K562 (cell line): ENCODE measurements around the gene CALML3. TPM values are rescaled to one million over a fixed set of nuclear protein-coding genes. Genes with fewer than 3 reads are reported as not detected.

Experiments
- ATAC-seq: fragments of 200-7000 bp; cut with Tn5 transposase; 3 replicates; pipeline ENCODE4 v1.9.1; 2020; ENCODE audit warnings: moderate library complexity
- BruUV-seq: library from RNA; stranded (reverse); fragments of 400-500 nt; replicated peaks from 2 replicates; lab custom pipeline; 2021; lab: Mats Ljungman, UMichigan
- CTCF ChIA-PET: fragments of 300-600 bp; formaldehyde crosslinking; extraction: SDS; loops from one replicate; lab custom pipeline; 2021; ENCODE audit warnings: low intra/inter-chr PET ratio; lab: Yijun Ruan, JAX
- POLR2A ChIA-PET: fragments of 300-600, 350-650 bp; sonication (Branson Sonifier 250); formaldehyde crosslinking; extraction: SDS; loops from one replicate; lab custom pipeline; 2021; ENCODE audit warnings: antibody characterized with exemption, inconsistent platforms; lab: Yijun Ruan, JAX
- DNase-seq, 4 experiments: peaks; one replicate each; pipeline versions ENCODE4 v3.0.0 to v3.0.0-alpha.2; 2011 to 2018; ENCODE audit warnings: low spot score in 3 of 4, mixed read lengths in 3 of 4; ENCODE audit errors: extremely low read depth in 1 of 4
- FAIRE-seq: peaks from 2 replicates; lab custom pipeline; 2011; peaks lifted over from hg19 to GRCh38; lab: Jason Lieb, UNC
- H2AFZ ChIP-seq: 2 replicates; pipeline ENCODE4 v1.6.0; 2011; ENCODE audit warnings: low read depth, low read length, control low read depth, inconsistent platforms
- H3K27ac ChIP-seq: fragments of 200-600 bp; 3 replicates; pipeline ENCODE4 v1.8.0; 2011; ENCODE audit warnings: low read depth, mild to moderate bottlenecking, control low read depth, inconsistent platforms, low read length, moderate library complexity, mixed read lengths; ENCODE audit errors: extremely low read depth
- H3K27me3 ChIP-seq, 2 experiments: fragments of 300-600 bp in 1 of 2; 2 replicates in 1 of 2; 3 replicates in 1 of 2; pipeline versions ENCODE4 v1.6.0 to v1.8.0; 2011; ENCODE audit warnings: inconsistent platforms in 2 of 2, low read length in 2 of 2, mild to moderate bottlenecking in 1 of 2, mixed read lengths in 1 of 2, moderate library complexity in 1 of 2; ENCODE audit not compliant: control insufficient read depth in 2 of 2, insufficient read depth in 2 of 2
- H3K36me3 ChIP-seq: fragments of 300-600 bp; 3 replicates; pipeline ENCODE4 v1.8.0; 2011; ENCODE audit warnings: mild to moderate bottlenecking, low read length, inconsistent platforms; ENCODE audit not compliant: control insufficient read depth, insufficient read depth
- H3K4me1 ChIP-seq, 2 experiments: fragments of 200-600 bp in 1 of 2; replicated peaks in 1 of 2; 2 replicates in 1 of 2; 3 replicates in 1 of 2; pipeline versions ENCODE4 v1.5.1 to v1.8.0; 2011; ENCODE audit warnings: inconsistent platforms in 2 of 2, low read length in 2 of 2, mild to moderate bottlenecking in 1 of 2, mixed read lengths in 1 of 2, moderate library complexity in 1 of 2; ENCODE audit not compliant: control insufficient read depth in 2 of 2, insufficient read depth in 2 of 2
- H3K4me2 ChIP-seq: 2 replicates; pipeline ENCODE4 v1.6.1; 2011; ENCODE audit warnings: low read length, control low read depth, inconsistent platforms, mixed read lengths; ENCODE audit not compliant: insufficient read depth
- H3K4me3 ChIP-seq: fragments of 200-600 bp; sonication (generic), shearing (Covaris generic); 2 replicates; pipeline ENCODE4 v1.5.1; 2016; ENCODE audit warnings: control low read depth, inconsistent platforms
- H3K79me2 ChIP-seq: fragments of 200-600 bp; 3 replicates; pipeline ENCODE4 v1.8.0; 2011; ENCODE audit warnings: low read length, inconsistent platforms; ENCODE audit not compliant: control insufficient read depth, insufficient read depth
- H3K9ac ChIP-seq, 2 experiments: 2 replicates each; pipeline versions ENCODE4 v1.6.0 to v1.6.1; 2011; ENCODE audit warnings: low read depth in 2 of 2, low read length in 2 of 2, control low read depth in 1 of 2, inconsistent platforms in 1 of 2, mild to moderate bottlenecking in 1 of 2, mixed read lengths in 1 of 2; ENCODE audit not compliant: insufficient read depth in 1 of 2
- H3K9me1 ChIP-seq: one replicate; pipeline ENCODE4 v1.6.0; 2011; ENCODE audit warnings: inconsistent platforms, mild to moderate bottlenecking, low read length, moderate library complexity; ENCODE audit not compliant: control insufficient read depth, insufficient read depth
- H3K9me3 ChIP-seq: replicated peaks from 2 replicates; pipeline ENCODE4 v1.5.1; 2011; ENCODE audit warnings: low read depth, low read length, inconsistent platforms; ENCODE audit not compliant: control insufficient read depth, insufficient read depth
- H4K20me1 ChIP-seq: replicated peaks from 2 replicates; pipeline ENCODE4 v1.6.1; 2011; ENCODE audit warnings: low read length, inconsistent platforms, mixed read lengths; ENCODE audit not compliant: control insufficient read depth, insufficient read depth
- ELK1 ChIP-seq: sonication (generic); formaldehyde crosslinking; IDR thresholded peaks from 2 replicates; pipeline ENCODE4 v1.8.1; 2022; ENCODE audit warnings: missing genetic modification reagents
- EWSR1 ChIP-seq: fragments of 450-650 bp; IDR thresholded peaks from 2 replicates; pipeline ENCODE4 v1.6.1; 2018; ENCODE audit warnings: borderline replicate concordance, mild to moderate bottlenecking, low read depth, moderate library complexity; ENCODE audit not compliant: partially characterized antibody
- HIVEP1 ChIP-seq: fragments of 250-450 bp; sonication (Bioruptor Pico); IDR thresholded peaks from 2 replicates; pipeline ENCODE4 v1.4.0; 2020; ENCODE audit warnings: mild to moderate bottlenecking
- KLF13 ChIP-seq: fragments of 450-650 bp; IDR thresholded peaks from 2 replicates; pipeline ENCODE4 v1.6.1; 2016; ENCODE audit warnings: missing genetic modification characterization, low read depth, mild to moderate bottlenecking, missing compliant biosample characterization, moderate library complexity, borderline replicate concordance
- LARP7 ChIP-seq: fragments of 450-650 bp; IDR thresholded peaks from 2 replicates; pipeline ENCODE4 v1.6.1; 2016
- MAFK ChIP-seq: IDR thresholded peaks from 2 replicates; pipeline ENCODE4 v1.6.1; 2011; ENCODE audit warnings: low read length, improper control_type of control experiment
- MAZ ChIP-seq, 2 experiments: fragments of 450-650 bp in 1 of 2; sonication (generic) in 1 of 2; formaldehyde crosslinking; IDR thresholded peaks in 1 of 2; conservative IDR thresholded peaks in 1 of 2; 2 replicates each; pipeline versions ENCODE4 v1.4.0 to v1.5.0; 2020; ENCODE audit warnings: mild to moderate bottlenecking in 1 of 2, missing genetic modification reagents in 1 of 2
- RBBP5 ChIP-seq: fragments of 200-600 bp; sonication (generic); IDR thresholded peaks from 2 replicates; pipeline ENCODE4 v1.6.1; 2012; ENCODE audit warnings: borderline replicate concordance, mild to moderate bottlenecking, low read length, control low read depth, inconsistent platforms; ENCODE audit not compliant: insufficient read depth, poor library complexity, severe bottlenecking
- RERE ChIP-seq: sonication (generic); formaldehyde crosslinking; IDR thresholded peaks from 2 replicates; pipeline ENCODE4 v1.8.0; 2023; ENCODE audit warnings: missing genetic modification reagents, mild to moderate bottlenecking, borderline replicate concordance
- SRSF7 ChIP-seq: fragments of 200-400 bp; formaldehyde crosslinking; optimal IDR thresholded peaks from 2 replicates; pipeline ENCODE3; 2017; ENCODE audit warnings: mild to moderate bottlenecking, low read depth, low read length
- ZKSCAN8 ChIP-seq: fragments of 200-800 bp; sonication (Bioruptor generic); IDR thresholded peaks from 2 replicates; pipeline ENCODE4 v1.6.1; 2016; ENCODE audit warnings: missing genetic modification characterization, missing compliant biosample characterization
- WGBS: fragments of 100-300 bp; shearing (Covaris generic); methylation state at CpG from one replicate; pipeline ENCODE4 v1.1.6; 2016; ENCODE audit warnings: low coverage, mixed read lengths; ENCODE audit not compliant: insufficient coverage; ENCODE audit errors: missing lambda C conversion rate; 5-methylcytosine and 5-hydroxymethylcytosine counted together
- in situ Hi-C: fragments of 300-500 bp; cut with MboI; formaldehyde crosslinking; loops from 4 replicates; pipeline ENCODE4 v1.15.0; 2018; ENCODE audit warnings: inconsistent platforms, mixed read lengths
- intact Hi-C: fragments of 100-400 bp; cut with micrococcal nuclease; formaldehyde crosslinking; loops from 2 replicates; pipeline ENCODE4 v1.14.2; 2022
- polyA plus RNA-seq, 8 experiments: library from polyadenylated mRNA; depleted of rRNA in 4 of 8; stranded (reverse) in 5 of 8; unstranded in 3 of 8; fragments of >200 nt; fragmentation: Nextera tagmentation in 2 of 8; fragmentation: Illumina TruSeq in 1 of 8; extraction: Ambion mirVana in 2 of 8; extraction: Trizol in 1 of 8; gene quantifications; 2 replicates each; pipeline versions ENCODE4 v1.2.1 to v1.2.3, GENCODE V29; 2011 to 2014; ENCODE audit warnings: inconsistent platforms in 1 of 8, missing spikeins in 1 of 8
- total RNA-seq, 7 experiments: library from RNA; depleted of rRNA in 6 of 7; stranded (reverse); fragments of >200 nt in 6 of 7; fragmentation: Illumina TruSeq in 2 of 7; extraction: Trizol in 2 of 7; gene quantifications; 2 replicates each; pipeline versions ENCODE4 v1.2.1 to v1.2.3, GENCODE V29; 2011 to 2021; ENCODE audit warnings: low replicate concordance in 1 of 7
- TF ChIP-seq, protein P1 (sequence below): fragments of 250-450 bp; sonication (Bioruptor Pico); IDR thresholded peaks from 2 replicates; pipeline ENCODE4 v1.5.0; 2021; ENCODE audit warnings: mild to moderate bottlenecking, moderate library complexity

CALML3 gene
- total and polyA plus RNA-seq, 9 of the 15 experiments (the other 6 are each of a cell fraction or from before 2014, with no cell fraction given) = not detected

DNA sequence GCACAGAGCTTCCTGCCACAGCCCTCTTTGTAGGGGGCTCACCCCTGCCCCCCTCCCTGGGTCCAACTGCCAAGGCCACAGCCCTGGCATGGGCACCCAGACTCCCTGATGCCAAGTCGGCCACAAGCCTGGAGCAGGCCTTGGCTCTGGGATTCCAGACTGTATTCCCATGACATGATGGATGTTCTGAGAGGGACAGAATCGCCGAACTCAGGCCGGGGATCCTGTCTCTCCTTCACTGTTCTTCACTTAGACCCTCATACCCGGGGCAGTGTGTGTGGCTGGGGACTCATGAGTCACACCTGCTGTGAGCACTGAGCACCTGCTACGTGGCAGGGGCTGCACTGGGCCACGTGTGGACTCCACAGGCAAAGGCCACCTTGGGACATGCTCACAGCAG, 33.3 kb upstream of the CALML3 start:
- Histone ChIP-seq H3K9me1 (no peaks in the 10 kb centered on the region), H3K4me2 (no peak overlapping the region), H3K9me3 (no peaks in the 10 kb centered on the region), H3K36me3 (no peaks in the 10 kb centered on the region), H3K27ac (no peak overlapping the region), H4K20me1 (no peaks in the 10 kb centered on the region), H3K9ac (peak overlapping the region in 1 of 2 experiments; percentile 5; a peak in 2 of 4 replicates), H3K4me3 (no peak overlapping the region), H3K79me2 (peaks cover 20% of the 10 kb centered on the region), H2AFZ (0 out of 2 replicates have a peak overlapping the region, but pooled peaks have one; percentile 19), H3K4me1 (peaks cover 15 to 43% of the 10 kb centered on the region in 2 experiments), H3K27me3 (no peaks in the 10 kb centered on the region)
- ATAC-seq (no peak), FAIRE-seq (no peak), DNase-seq (no peak)
- ChIA-PET CTCF (no interaction called here), POLR2A (interaction anchor here (1.8 kb wide), 1 partner anchor 8 kb away, joined by 8 read pairs; the partner anchor contains the start of gene CALML5)
- in situ Hi-C loops (no loop called here), intact Hi-C loops (no loop called here)
- whole genome bisulfite sequencing = 66% methylated on average over 7 of the region's 7 CpGs
- BruUV-seq = no TSS peak
- TF ChIP-seq, protein P1, sequence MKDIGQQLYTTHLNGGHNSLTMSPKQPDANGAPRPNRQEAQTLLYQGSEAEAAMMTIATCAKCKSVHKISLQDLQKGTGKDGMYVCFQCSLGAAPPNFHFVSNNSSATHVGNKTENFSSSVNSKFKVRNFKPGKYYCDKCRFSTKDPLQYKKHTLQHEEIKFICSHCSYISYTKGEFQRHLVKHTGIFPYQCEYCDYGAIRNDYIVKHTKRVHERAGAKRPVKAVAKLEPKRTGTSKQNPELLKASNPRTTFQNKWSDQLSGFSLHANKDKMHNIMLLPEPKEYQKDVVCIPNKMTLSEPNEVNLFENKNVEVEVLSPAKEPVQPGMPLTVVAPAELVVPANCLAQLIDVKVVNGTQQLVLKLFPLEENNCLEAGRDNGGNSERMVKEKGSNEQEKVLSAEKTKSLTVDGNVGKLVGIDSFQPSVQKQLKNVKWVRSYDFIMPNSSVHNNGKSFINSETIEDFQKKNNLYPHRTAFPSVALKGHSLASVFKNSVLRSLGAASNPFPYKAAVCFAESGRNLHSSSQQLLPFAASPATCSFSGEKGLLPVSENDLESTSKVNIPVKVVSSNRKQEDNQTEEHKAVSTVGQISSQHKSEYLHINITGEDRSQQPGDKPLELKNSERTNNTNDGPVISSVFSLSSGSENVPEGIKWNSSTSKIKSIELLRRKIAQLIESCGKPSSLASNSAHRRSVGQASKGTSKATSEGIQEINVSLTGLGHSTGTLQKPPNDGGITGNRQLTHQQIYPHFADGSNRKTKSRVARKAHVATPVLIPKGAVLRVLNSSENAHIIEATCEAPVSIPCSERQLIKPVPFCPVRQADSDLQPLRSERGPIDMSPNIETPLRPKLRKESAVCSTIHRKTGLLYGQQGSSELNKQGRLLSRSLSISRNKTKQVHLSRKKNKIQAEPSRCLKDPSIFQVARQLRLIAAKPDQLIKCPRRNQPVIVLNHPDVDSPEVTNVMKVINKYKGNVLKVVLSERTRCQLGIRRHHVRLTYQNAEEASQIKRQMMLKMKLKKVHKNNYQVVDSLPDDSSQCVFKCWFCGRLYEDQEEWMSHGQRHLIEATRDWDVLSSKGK (CRISPR knock-in tag) = no peak
- TF ChIP-seq LARP7 (no peak), SRSF7 (no peak), RERE (no peak), HIVEP1 (CRISPR knock-in tag) (no peak), RBBP5 (no peak), MAZ (CRISPR knock-in tag; conservative IDR thresholded peaks at IDR 0.05 in 1 of 2, IDR thresholded peaks at IDR 0.05 in 1 of 2) (no peak), ZKSCAN8 (CRISPR knock-in tag) (no peak), KLF13 (tag) (no peak), ELK1 (CRISPR knock-in tag) (no peak), EWSR1 (no peak), MAFK (no peak)
